HEK293 (cell line): ENCODE data around the gene PTPRK.

Experiments used
- CTCF ChIA-PET: fragments of 350-600 bp; formaldehyde crosslinking; extraction: SDS; loops from one replicate; lab custom pipeline; 2021; ENCODE audit warnings: antibody characterized with exemption; lab: Yijun Ruan, JAX
- POLR2A ChIA-PET: fragments of 300-600 bp; formaldehyde crosslinking; extraction: SDS; loops from one replicate; lab custom pipeline; 2020; ENCODE audit warnings: antibody characterized with exemption, inconsistent platforms; lab: Yijun Ruan, JAX
- H3K27ac ChIP-seq: fragments of 200-500 bp; sonication (Bioruptor generic); 2 replicates; pipeline ENCODE4 v1.5.1; 2014; ENCODE audit warnings: low read depth, low read length, control low read depth, inconsistent platforms; ENCODE audit errors: extremely low read depth
- H3K36me3 ChIP-seq, 2 experiments: fragments of 200-500 bp in 1 of 2; sonication (Bioruptor generic) in 1 of 2; 1 replicate in 1 of 2; 2 replicates in 1 of 2; pipeline ENCODE4 v1.5.1; 2014 to 2017; ENCODE audit warnings: inconsistent platforms in 2 of 2, low read length in 2 of 2; ENCODE audit not compliant: control insufficient read depth in 2 of 2, insufficient read depth in 1 of 2
- H3K4me1 ChIP-seq: fragments of 200-500 bp; sonication (Bioruptor generic); 2 replicates; pipeline ENCODE4 v1.5.1; 2014; ENCODE audit warnings: mild to moderate bottlenecking, low read length, inconsistent platforms; ENCODE audit not compliant: control insufficient read depth, insufficient read depth
- H3K4me3 ChIP-seq: 2 replicates; pipeline ENCODE4 v1.5.1; 2011; ENCODE audit warnings: low read depth, mild to moderate bottlenecking, control low read depth, low read length, moderate library complexity
- H3K9me3 ChIP-seq: fragments of 200-500 bp; sonication (Bioruptor generic); 2 replicates; pipeline ENCODE4 v1.5.1; 2014; ENCODE audit warnings: low read depth, low read length, inconsistent platforms; ENCODE audit not compliant: control insufficient read depth, insufficient read depth
- GFI1B ChIP-seq: fragments of 450-650 bp; formaldehyde crosslinking; IDR thresholded peaks from 2 replicates; pipeline ENCODE4 v1.5.1; 2016; ENCODE audit warnings: missing biosample characterization, missing genetic modification characterization
- GLI2 ChIP-seq: fragments of 450-650 bp; formaldehyde crosslinking; IDR thresholded peaks from 2 replicates; pipeline ENCODE4; 2017; ENCODE audit warnings: missing biosample characterization, missing genetic modification characterization, low read depth, borderline replicate concordance
- GLIS1 ChIP-seq: fragments of 450-650 bp; formaldehyde crosslinking; IDR thresholded peaks from 2 replicates; pipeline ENCODE4 v1.5.1; 2016; ENCODE audit warnings: missing biosample characterization, missing genetic modification characterization
- REST ChIP-seq: fragments of 450-650 bp; formaldehyde crosslinking; IDR thresholded peaks from 2 replicates; pipeline ENCODE4 v1.5.1; 2016; ENCODE audit warnings: missing biosample characterization, missing genetic modification characterization
- ZBTB26 ChIP-seq: fragments of 450-650 bp; formaldehyde crosslinking; optimal IDR thresholded peaks from 2 replicates; pipeline ENCODE3; 2016; ENCODE audit warnings: missing biosample characterization, mild to moderate bottlenecking, missing genetic modification characterization
- ZNF133 ChIP-seq: fragments of 450-650 bp; formaldehyde crosslinking; IDR thresholded peaks from 2 replicates; pipeline ENCODE4 v1.5.1; 2016; ENCODE audit warnings: missing biosample characterization, missing genetic modification characterization
- ZNF146 ChIP-seq: fragments of 450-650 bp; formaldehyde crosslinking; IDR thresholded peaks from 2 replicates; pipeline ENCODE4 v1.5.1; 2016; ENCODE audit warnings: missing biosample characterization, missing genetic modification characterization
- ZNF214 ChIP-seq: fragments of 450-650 bp; formaldehyde crosslinking; IDR thresholded peaks from 2 replicates; pipeline ENCODE4 v1.5.1; 2017; ENCODE audit warnings: missing biosample characterization, mild to moderate bottlenecking, missing genetic modification characterization, borderline replicate concordance
- ZNF473 ChIP-seq: fragments of 450-650 bp; formaldehyde crosslinking; IDR thresholded peaks from 2 replicates; pipeline ENCODE4 v1.5.1; 2017; ENCODE audit warnings: missing biosample characterization, missing genetic modification characterization
- ZNF639 ChIP-seq: fragments of 450-650 bp; formaldehyde crosslinking; IDR thresholded peaks from 2 replicates; pipeline ENCODE4 v1.5.1; 2016; ENCODE audit warnings: missing biosample characterization, missing genetic modification characterization
- ZNF658 ChIP-seq: fragments of 450-650 bp; formaldehyde crosslinking; IDR thresholded peaks from 2 replicates; pipeline ENCODE4; 2016; ENCODE audit warnings: missing biosample characterization, missing genetic modification characterization
- ZNF660 ChIP-seq: fragments of 450-650 bp; IDR thresholded peaks from 2 replicates; pipeline ENCODE4 v1.5.1; 2018; ENCODE audit warnings: missing biosample characterization, mild to moderate bottlenecking, missing genetic modification characterization
- ZSCAN16 ChIP-seq: fragments of 450-650 bp; formaldehyde crosslinking; IDR thresholded peaks from 2 replicates; pipeline ENCODE4 v1.5.1; 2016; ENCODE audit warnings: missing biosample characterization, missing genetic modification characterization
- TF ChIP-seq, protein P1 (sequence below): fragments of 450-650 bp; IDR thresholded peaks from 2 replicates; pipeline ENCODE4 v1.5.1; 2018; ENCODE audit warnings: missing biosample characterization, mild to moderate bottlenecking, missing genetic modification characterization
- TF ChIP-seq, protein P2 (sequence below): fragments of 450-650 bp; formaldehyde crosslinking; IDR thresholded peaks from 2 replicates; pipeline ENCODE4 v1.5.1; 2017; ENCODE audit warnings: missing biosample characterization, missing genetic modification characterization
- TF ChIP-seq, protein P3 (sequence below): fragments of 450-650 bp; formaldehyde crosslinking; conservative IDR thresholded peaks from 2 replicates; pipeline ENCODE4 v1.5.1; 2016; ENCODE audit warnings: low read depth, missing biosample characterization, missing genetic modification characterization

The PTPRK gene

DNA sequence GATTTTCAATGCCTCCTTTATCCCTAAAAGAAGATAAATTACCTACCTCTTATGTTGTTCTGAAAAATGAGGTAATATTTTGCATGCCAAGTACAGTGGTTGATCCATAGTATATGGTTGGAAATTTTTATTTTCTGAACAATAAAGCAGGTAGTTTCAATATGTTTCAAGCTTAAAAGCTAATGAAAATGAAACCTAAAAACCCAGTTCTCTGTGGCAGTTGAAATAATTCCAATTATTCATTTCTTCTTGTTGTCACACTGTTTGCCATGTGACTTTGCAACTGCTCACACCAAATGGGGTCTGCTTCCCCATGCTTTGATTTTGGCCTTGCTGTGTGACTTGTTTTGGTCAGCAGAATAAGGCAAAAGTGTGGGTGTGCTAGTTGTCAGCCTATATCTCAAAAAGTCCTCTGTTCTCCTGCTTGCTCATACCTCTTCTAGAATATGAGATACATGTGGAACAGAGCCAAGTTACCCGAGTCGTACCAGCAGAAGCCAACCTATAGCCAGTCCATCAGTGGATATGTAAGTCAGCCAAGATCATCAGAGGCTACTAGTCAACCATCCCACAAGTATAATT, 422.3 kb downstream of the PTPRK start (continued):
- TF ChIP-seq, protein P1, sequence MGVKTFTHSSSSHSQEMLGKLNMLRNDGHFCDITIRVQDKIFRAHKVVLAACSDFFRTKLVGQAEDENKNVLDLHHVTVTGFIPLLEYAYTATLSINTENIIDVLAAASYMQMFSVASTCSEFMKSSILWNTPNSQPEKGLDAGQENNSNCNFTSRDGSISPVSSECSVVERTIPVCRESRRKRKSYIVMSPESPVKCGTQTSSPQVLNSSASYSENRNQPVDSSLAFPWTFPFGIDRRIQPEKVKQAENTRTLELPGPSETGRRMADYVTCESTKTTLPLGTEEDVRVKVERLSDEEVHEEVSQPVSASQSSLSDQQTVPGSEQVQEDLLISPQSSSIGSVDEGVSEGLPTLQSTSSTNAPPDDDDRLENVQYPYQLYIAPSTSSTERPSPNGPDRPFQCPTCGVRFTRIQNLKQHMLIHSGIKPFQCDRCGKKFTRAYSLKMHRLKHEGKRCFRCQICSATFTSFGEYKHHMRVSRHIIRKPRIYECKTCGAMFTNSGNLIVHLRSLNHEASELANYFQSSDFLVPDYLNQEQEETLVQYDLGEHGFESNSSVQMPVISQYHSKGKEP (tag by site-specific recombination): no peak

DNA sequence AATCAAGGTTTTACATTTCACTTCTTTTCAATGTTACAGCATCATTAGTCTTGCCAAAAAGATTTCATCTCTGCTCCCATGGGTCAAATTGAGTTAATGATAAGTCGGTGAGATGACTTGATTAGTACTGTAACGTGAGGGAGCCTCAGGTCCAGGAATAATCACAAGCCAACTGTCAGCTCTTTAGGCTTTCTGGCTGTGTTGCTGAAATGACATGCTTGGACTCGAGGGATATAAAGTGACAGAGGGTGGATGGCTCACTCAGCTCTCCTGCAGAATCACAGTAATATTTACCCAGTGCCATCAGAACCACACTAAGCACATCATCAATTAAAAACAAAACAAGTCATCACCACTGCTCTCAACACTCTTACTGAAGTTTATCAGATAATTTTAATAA, 423.4 kb downstream of the PTPRK start:
- ChIA-PET POLR2A (no interaction called here), CTCF (no interaction called here)
- Histone ChIP-seq H3K4me3 (no peak overlapping the region), H3K9me3 (no peaks in the 10 kb centered on the region), H3K36me3 (no peaks in the 10 kb centered on the region), H3K4me1 (peaks cover 9% of the 10 kb centered on the region), H3K27ac (no peak overlapping the region)
- TF ChIP-seq ZNF639 (tag by site-specific recombination): no peak

DNA sequence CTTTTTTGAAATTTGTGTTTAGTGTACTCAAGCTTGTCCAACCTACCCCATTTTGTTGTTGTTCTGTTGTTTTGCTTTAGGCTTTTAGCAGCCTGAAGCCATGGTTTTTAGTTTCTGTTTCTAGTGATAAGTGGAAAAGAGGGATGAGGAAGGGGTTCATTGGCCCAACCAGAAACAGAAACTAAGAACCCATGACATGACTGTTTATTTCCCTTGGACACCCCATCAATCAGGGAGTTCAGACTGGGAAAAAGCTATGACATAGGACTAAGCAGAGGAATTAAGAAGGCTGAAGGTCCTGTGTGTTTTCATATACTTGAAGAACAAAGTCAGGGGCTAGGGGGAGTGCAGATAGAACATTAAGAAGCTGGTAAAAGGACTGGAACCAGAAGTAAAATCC, 425.0 kb downstream of the PTPRK start:
- no peak overlapping the region for H3K27ac ChIP-seq
- H3K4me3 ChIP-seq: no peak overlapping the region
- TF ChIP-seq ZNF133 (tag by site-specific recombination) (no peak), REST (tag by site-specific recombination) (no peak), ZNF660 (tag by site-specific recombination) (no peak), ZBTB26 (tag by site-specific recombination) (no peak), GLIS1 (no peak), GFI1B (tag by site-specific recombination) (no peak)
- TF ChIP-seq, protein P2, sequence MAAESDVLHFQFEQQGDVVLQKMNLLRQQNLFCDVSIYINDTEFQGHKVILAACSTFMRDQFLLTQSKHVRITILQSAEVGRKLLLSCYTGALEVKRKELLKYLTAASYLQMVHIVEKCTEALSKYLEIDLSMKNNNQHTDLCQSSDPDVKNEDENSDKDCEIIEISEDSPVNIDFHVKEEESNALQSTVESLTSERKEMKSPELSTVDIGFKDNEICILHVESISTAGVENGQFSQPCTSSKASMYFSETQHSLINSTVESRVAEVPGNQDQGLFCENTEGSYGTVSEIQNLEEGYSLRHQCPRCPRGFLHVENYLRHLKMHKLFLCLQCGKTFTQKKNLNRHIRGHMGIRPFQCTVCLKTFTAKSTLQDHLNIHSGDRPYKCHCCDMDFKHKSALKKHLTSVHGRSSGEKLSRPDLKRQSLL: no peak
- no peaks in the 10 kb centered on the region for H3K36me3 ChIP-seq
- POLR2A ChIA-PET: no interaction called here
- CTCF ChIA-PET: no interaction called here
- peaks cover 9% of the 10 kb centered on the region for H3K4me1 ChIP-seq
- H3K9me3 ChIP-seq: no peaks in the 10 kb centered on the region

- H3K36me3 ChIP-seq: peaks cover 0 to 5% of the 10 kb centered on the region in 2 experiments; a peak in 1 of 3 replicates
- ChIA-PET POLR2A (no interaction called here), CTCF (no interaction called here)
- H3K4me3 ChIP-seq: no peak overlapping the region
- H3K9me3 ChIP-seq: no peaks in the 10 kb centered on the region
- TF ChIP-seq ZSCAN16 (tag by site-specific recombination): no peak
- no peak for TF ChIP-seq ZNF146
- TF ChIP-seq ZNF658 (tag by site-specific recombination): no peak
- TF ChIP-seq GLI2 (tag by site-specific recombination): no peak
- no peak for TF ChIP-seq ZNF214 (tag by site-specific recombination)
- TF ChIP-seq GFI1B (tag by site-specific recombination): no peak
- TF ChIP-seq ZNF473: no peak
- TF ChIP-seq, protein P3, sequence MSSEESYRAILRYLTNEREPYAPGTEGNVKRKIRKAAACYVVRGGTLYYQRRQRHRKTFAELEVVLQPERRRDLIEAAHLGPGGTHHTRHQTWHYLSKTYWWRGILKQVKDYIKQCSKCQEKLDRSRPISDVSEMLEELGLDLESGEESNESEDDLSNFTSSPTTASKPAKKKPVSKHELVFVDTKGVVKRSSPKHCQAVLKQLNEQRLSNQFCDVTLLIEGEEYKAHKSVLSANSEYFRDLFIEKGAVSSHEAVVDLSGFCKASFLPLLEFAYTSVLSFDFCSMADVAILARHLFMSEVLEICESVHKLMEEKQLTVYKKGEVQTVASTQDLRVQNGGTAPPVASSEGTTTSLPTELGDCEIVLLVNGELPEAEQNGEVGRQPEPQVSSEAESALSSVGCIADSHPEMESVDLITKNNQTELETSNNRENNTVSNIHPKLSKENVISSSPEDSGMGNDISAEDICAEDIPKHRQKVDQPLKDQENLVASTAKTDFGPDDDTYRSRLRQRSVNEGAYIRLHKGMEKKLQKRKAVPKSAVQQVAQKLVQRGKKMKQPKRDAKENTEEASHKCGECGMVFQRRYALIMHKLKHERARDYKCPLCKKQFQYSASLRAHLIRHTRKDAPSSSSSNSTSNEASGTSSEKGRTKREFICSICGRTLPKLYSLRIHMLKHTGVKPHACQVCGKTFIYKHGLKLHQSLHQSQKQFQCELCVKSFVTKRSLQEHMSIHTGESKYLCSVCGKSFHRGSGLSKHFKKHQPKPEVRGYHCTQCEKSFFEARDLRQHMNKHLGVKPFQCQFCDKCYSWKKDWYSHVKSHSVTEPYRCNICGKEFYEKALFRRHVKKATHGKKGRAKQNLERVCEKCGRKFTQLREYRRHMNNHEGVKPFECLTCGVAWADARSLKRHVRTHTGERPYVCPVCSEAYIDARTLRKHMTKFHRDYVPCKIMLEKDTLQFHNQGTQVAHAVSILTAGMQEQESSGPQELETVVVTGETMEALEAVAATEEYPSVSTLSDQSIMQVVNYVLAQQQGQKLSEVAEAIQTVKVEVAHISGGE (tag by site-specific recombination): no peak
- H3K4me1 ChIP-seq: no peaks in the 10 kb centered on the region
- no peak overlapping the region for H3K27ac ChIP-seq
Measured at GRCh38 chr6:128079021-128079420, 441.4 kb downstream of the PTPRK start.
